ENCODE results near the gene EDC4. TPM values are rescaled to one million over a fixed set of nuclear protein-coding genes. Genes with fewer than 3 reads are reported as not detected.
"Not testable (repeated sequence)": the region's sequence is repeated elsewhere in the genome, so short reads cannot be mapped to it uniquely, and the experiment has no call there.

EDC4 gene
- total RNA-seq, 4 donors from 2014 or later = 36.7 to 62.4 (median 55.6) TPM

GRCh38 chr16:67858500-67858899 lies 14.4 kb upstream of the EDC4 start:
- 76 to 87% methylated on average over 4 of the region's 4 CpGs for WGBS, 2 donors
- no peaks in the 10 kb centered on the region for H3K36me3 ChIP-seq
- H3K27me3 ChIP-seq = no peaks in the 10 kb centered on the region
- TF ChIP-seq POLR2A (IDR thresholded peaks at IDR 0.05) = no peak
- TF ChIP-seq, protein P1, sequence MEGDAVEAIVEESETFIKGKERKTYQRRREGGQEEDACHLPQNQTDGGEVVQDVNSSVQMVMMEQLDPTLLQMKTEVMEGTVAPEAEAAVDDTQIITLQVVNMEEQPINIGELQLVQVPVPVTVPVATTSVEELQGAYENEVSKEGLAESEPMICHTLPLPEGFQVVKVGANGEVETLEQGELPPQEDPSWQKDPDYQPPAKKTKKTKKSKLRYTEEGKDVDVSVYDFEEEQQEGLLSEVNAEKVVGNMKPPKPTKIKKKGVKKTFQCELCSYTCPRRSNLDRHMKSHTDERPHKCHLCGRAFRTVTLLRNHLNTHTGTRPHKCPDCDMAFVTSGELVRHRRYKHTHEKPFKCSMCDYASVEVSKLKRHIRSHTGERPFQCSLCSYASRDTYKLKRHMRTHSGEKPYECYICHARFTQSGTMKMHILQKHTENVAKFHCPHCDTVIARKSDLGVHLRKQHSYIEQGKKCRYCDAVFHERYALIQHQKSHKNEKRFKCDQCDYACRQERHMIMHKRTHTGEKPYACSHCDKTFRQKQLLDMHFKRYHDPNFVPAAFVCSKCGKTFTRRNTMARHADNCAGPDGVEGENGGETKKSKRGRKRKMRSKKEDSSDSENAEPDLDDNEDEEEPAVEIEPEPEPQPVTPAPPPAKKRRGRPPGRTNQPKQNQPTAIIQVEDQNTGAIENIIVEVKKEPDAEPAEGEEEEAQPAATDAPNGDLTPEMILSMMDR (IDR thresholded peaks at IDR 0.05) = no peak
- TF ChIP-seq EP300 (IDR thresholded peaks at IDR 0.05) = no peak
- H3K4me3 ChIP-seq = no peak overlapping the region
- peak overlapping the region; percentile 3 to 85 (median 76) for H3K27ac ChIP-seq
- DNase-seq (ENCODE audit: low spot score in 2 of 2) = no peak
- H3K4me1 ChIP-seq = peaks cover 0 to 71% (median 29%) of the 10 kb centered on the region in 4 donors
- no peaks in the 10 kb centered on the region for H3K9me3 ChIP-seq

GRCh38 chr16:67860589-67861398 lies 12.1 kb upstream of the EDC4 start:
- TF ChIP-seq POLR2A (IDR thresholded peaks at IDR 0.05) (no peak), EP300 (IDR thresholded peaks at IDR 0.05) (no peak)
- TF ChIP-seq, protein P1 (IDR thresholded peaks at IDR 0.05) = no peak
- H3K36me3 ChIP-seq = peaks cover 0 to 11% (median 0%) of the 10 kb centered on the region in 3 donors
- WGBS, 2 donors = 52 to 67% methylated on average over 6 to 8 of the region's 8 CpGs
- peak overlapping the region in 2 of 4 donors; percentile 78 to 88 for H3K27ac ChIP-seq
- DNase-seq (ENCODE audit: low spot score in 2 of 2) = no peak
- H3K4me1 ChIP-seq = peaks cover 0 to 78% (median 35%) of the 10 kb centered on the region in 4 donors
- H3K27me3 ChIP-seq = no peaks in the 10 kb centered on the region
- H3K9me3 ChIP-seq = no peaks in the 10 kb centered on the region
- H3K4me3 ChIP-seq = no peak overlapping the region

DNA sequence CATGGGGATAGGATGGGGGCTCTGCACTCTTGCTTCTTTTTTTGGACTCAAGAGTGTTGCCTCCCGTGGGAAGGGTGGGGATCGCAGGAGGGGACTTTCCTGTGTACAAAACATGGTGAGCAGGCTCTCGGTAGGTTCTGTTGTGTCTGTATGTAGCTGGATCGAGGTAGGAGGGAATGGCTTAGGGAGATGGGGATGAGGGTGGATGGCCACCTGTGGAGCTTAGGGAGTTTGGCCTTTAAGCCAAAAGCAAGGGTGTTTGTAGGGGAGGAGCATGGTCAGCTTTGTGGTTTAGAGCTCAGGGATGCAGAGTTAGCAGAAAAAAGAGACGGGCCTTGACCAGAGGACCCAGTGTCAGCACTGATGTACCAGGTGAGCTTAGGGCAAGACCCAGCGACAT lies 11.0 kb upstream of the EDC4 start:
- H3K27me3 ChIP-seq = no peaks in the 10 kb centered on the region
- DNase-seq (ENCODE audit: low spot score in 2 of 2) = no peak
- 74 to 85% methylated on average over 6 of the region's 6 CpGs for WGBS, 2 donors
- no peak overlapping the region for H3K4me3 ChIP-seq
- H3K36me3 ChIP-seq = peaks cover 0 to 22% (median 0%) of the 10 kb centered on the region in 3 donors
- peak overlapping the region in 2 of 4 donors; percentile 78 to 88 for H3K27ac ChIP-seq
- peaks cover 0 to 69% (median 33%) of the 10 kb centered on the region in 4 donors for H3K4me1 ChIP-seq
- no peaks in the 10 kb centered on the region for H3K9me3 ChIP-seq
- TF ChIP-seq POLR2A (IDR thresholded peaks at IDR 0.05) (no peak), EP300 (IDR thresholded peaks at IDR 0.05) (no peak)
- TF ChIP-seq, protein P1 (IDR thresholded peaks at IDR 0.05) = no peak

DNA sequence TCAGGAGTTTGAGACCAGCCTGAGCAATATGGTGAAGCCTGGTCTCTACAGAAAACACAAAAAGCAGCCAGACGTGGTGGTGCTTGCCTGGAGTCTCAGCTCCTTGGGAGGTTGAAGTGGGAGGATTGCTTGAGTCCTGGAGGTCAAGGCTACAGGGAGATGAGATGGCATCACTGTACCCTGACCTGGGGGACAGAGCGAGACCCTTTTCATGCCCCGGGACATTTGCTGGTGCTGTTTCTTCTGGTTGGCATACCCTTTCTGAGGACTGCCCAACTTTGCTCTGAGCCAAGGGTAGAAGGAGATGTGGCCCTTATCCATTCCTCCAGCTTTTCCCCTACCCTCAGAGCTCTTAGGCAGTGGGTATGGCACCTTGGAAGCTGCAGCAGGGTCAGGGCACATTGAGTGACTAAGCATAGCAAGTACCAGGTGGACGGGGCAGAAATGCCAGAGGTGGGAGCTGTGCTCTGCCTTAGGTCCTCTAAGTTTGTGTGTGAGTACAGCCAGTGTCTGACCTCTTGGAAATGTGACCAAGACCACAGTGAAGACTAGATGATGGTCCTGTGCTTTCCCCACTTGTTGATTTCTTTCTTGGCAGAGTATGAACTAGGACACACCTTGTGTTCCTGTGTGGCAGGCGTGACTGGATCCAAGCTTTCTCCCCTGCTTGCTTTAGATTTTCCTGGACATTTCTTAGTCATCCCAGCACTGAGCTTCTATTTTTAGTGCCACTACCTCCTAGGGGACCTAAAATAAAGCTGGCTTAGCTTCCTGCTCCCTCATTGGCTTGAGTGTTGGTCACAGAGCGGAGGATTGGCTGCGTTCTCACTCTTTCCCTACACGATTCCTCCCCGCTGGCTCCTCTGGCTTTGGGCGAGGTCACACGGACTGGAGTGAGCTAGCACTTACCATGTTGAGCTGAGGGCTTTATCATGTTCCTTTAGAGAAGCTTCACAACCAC lies 9.9 kb upstream of the EDC4 start:
- no peak for TF ChIP-seq POLR2A (IDR thresholded peaks at IDR 0.05)
- TF ChIP-seq, protein P1 (IDR thresholded peaks at IDR 0.05) = no peak
- peak in 1 of 2 donors; percentile 44 for TF ChIP-seq EP300 (IDR thresholded peaks at IDR 0.05)
- H3K4me1 ChIP-seq = peaks cover 0 to 59% (median 24%) of the 10 kb centered on the region in 4 donors
- peak overlapping the region; percentile 50 to 88 (median 68) for H3K27ac ChIP-seq
- 60 to 66% methylated on average over 11 of the region's 11 CpGs for WGBS, 2 donors
- H3K9me3 ChIP-seq = no peaks in the 10 kb centered on the region
- peak; percentile 51 to 57 for DNase-seq (ENCODE audit: low spot score in 2 of 2)
- H3K4me3 ChIP-seq = no peak overlapping the region
- H3K36me3 ChIP-seq = peaks cover 0 to 32% (median 0%) of the 10 kb centered on the region in 3 donors
- no peaks in the 10 kb centered on the region for H3K27me3 ChIP-seq

DNA sequence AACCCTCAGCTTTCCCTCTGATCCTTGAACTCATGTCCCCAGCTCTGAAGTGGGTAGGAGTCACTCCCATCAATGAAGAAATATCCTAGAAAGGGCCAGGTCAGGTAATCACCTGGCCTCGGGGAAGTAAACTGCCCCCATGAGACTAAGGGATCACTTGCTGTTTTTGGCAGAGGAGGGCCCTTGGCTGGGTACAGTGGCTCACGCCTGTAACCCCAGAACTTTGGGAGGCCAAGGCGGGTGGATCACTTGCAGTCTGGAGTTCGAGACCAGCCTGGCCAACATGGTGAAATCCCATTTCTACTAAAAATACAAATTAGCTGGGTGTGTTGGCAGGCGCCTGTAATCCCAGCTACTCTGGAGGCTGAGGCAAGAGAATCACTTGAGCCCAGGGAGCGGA lies 8.8 kb upstream of the EDC4 start:
- not testable (repeated sequence) for H3K4me3 ChIP-seq; H3K9me3 ChIP-seq; H3K27me3 ChIP-seq; DNase-seq (ENCODE audit: low spot score in 2 of 2)
- WGBS, 2 donors = 89 to 93% methylated on average over 6 of the region's 6 CpGs
- Histone ChIP-seq H3K27ac (peak overlapping the region in 3 of 4 donors; percentile 57 to 88 (median 78)), H3K36me3 (peaks cover 0 to 43% (median 0%) of the 10 kb centered on the region in 3 donors), H3K4me1 (peaks cover 0 to 50% (median 17%) of the 10 kb centered on the region in 4 donors)

Measured in tibial nerve (tissue), 4 donors.